PFSK-1 (cell line): ENCODE data around the gene RIPK4.

ENCODE experiments used
- FOXP2 ChIP-seq: optimal IDR thresholded peaks from 2 replicates; pipeline ENCODE3; 2011; ENCODE audit warnings: borderline replicate concordance, control low read depth, inconsistent platforms; ENCODE audit not compliant: insufficient read depth; ENCODE audit errors: extremely low read length, extremely low read depth
- POLR2AphosphoS5 ChIP-seq: IDR thresholded peaks from 2 replicates; pipeline ENCODE4 v1.6.1; 2012; ENCODE audit warnings: low read depth, mild to moderate bottlenecking, control low read depth, low read length, moderate library complexity
- SIN3A ChIP-seq: IDR thresholded peaks from 2 replicates; pipeline ENCODE4 v1.6.1; 2012; ENCODE audit warnings: mild to moderate bottlenecking, low read length, moderate library complexity, borderline replicate concordance; ENCODE audit not compliant: insufficient read depth
- TAF1 ChIP-seq: IDR thresholded peaks from 2 replicates; pipeline ENCODE4 v1.6.1; 2012; ENCODE audit warnings: low read length, control low read depth, borderline replicate concordance; ENCODE audit not compliant: insufficient read depth
- TF ChIP-seq, protein P1 (sequence below), 2 experiments: IDR thresholded peaks; 2 replicates each; pipeline versions ENCODE4 v1.6.1 to v1.8.0; 2011 to 2012; ENCODE audit warnings: low read depth in 2 of 2, low read length in 2 of 2, control low read depth in 1 of 2, inconsistent platforms in 1 of 2, mild to moderate bottlenecking in 1 of 2, moderate library complexity in 1 of 2; ENCODE audit not compliant: insufficient read depth in 1 of 2

The RIPK4 gene

DNA sequence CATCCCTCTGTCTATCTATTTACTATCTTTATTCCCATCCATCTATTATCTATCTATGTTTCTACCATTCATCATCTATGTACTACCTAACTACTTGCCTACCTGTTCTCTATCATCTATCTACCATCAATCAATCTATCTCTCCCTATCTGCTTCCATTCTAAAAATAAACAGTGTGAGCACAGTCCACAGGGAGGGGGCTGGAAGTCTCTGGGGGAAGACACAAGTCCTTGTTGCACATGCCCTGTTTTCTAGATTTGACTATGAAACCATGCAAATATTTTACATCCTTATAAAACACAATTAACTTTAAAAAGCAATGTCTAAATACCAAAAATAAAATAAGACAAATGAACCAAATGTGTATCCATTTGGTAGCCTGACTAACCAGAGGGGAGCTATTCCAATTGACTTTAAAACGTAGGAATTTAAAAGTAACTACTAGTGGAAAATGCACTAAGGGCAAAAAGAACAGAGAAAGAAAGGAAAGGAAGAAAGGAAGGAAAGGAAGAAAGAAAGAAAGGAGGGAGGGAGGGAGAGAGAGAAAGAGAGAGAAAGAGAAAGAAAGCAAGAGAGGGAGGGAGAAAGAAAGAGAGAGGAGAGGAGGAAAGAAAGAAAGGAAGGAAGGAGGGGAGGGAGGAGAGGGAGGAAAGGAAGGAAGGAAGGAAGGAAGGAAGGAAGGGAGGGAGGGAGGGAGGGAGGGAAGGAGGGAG is 13.6 kb upstream of the RIPK4 start:
- TF ChIP-seq POLR2AphosphoS5 (no peak), FOXP2 (no peak)

DNA sequence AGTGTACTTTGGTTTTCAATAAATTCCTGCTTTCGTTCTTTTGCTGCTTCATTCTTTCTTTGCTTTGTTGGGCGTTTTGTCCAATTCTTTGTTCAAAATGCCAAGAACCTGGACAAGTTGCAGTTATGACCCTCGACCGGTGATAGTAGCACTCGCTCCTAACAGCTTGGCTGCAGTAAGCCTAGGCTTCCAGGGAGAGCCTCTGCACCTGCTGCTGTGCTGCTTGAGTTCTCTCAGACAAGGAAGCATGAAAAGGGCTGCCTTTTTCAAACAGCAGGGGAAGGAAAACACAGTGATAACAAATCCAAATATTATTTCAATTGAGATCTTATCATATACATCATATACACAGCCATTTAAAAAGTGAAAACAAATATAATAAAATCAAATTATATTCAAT is 12.8 kb upstream of the RIPK4 start:
- TF ChIP-seq FOXP2, result no peak
- TF ChIP-seq POLR2AphosphoS5, result no peak
- TF ChIP-seq TAF1, result no peak
- no peak for TF ChIP-seq SIN3A
- TF ChIP-seq, protein P1, sequence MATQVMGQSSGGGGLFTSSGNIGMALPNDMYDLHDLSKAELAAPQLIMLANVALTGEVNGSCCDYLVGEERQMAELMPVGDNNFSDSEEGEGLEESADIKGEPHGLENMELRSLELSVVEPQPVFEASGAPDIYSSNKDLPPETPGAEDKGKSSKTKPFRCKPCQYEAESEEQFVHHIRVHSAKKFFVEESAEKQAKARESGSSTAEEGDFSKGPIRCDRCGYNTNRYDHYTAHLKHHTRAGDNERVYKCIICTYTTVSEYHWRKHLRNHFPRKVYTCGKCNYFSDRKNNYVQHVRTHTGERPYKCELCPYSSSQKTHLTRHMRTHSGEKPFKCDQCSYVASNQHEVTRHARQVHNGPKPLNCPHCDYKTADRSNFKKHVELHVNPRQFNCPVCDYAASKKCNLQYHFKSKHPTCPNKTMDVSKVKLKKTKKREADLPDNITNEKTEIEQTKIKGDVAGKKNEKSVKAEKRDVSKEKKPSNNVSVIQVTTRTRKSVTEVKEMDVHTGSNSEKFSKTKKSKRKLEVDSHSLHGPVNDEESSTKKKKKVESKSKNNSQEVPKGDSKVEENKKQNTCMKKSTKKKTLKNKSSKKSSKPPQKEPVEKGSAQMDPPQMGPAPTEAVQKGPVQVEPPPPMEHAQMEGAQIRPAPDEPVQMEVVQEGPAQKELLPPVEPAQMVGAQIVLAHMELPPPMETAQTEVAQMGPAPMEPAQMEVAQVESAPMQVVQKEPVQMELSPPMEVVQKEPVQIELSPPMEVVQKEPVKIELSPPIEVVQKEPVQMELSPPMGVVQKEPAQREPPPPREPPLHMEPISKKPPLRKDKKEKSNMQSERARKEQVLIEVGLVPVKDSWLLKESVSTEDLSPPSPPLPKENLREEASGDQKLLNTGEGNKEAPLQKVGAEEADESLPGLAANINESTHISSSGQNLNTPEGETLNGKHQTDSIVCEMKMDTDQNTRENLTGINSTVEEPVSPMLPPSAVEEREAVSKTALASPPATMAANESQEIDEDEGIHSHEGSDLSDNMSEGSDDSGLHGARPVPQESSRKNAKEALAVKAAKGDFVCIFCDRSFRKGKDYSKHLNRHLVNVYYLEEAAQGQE (IDR thresholded peaks at IDR 0.05; ENCODE audit: insufficient read depth in 1 of 2, low read depth in 2 of 2, low read length in 2 of 2), result no peak

DNA sequence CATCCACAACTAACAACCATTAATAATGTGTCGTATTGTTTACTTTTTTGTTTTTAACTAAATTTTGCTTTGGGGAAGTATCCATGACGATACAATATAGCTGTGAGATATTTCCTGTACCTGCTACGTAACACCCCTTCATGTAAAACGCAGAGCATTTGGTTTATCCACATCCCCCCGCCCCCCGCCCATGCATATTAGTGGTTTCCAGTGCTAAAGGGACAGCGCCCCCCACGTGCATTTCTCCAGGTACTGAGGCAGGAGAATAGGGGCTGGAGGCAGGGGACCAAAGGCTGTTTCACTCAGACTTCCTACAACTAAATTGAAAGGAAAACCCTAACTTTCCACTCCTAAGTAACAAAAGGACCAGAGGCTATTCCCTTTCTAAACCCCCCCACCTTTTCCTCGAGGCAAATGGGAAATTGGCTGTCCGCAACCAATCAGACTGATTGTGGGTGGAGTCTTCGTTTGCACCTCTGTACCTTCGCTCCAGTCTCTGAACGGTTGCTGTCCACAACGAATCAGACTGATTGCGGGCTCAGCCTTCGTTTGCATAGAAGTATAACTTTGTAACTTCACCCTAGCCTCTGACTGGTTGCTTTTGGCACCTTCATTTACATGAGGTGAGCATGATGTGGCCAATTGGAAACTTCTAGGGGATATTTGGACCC is 12.2 kb upstream of the RIPK4 start:
- TF ChIP-seq, protein P1 (IDR thresholded peaks at IDR 0.05; ENCODE audit: insufficient read depth in 1 of 2, low read depth in 2 of 2, low read length in 2 of 2), result no peak
- TF ChIP-seq TAF1 (no peak), SIN3A (no peak), POLR2AphosphoS5 (no peak), FOXP2 (no peak)

DNA sequence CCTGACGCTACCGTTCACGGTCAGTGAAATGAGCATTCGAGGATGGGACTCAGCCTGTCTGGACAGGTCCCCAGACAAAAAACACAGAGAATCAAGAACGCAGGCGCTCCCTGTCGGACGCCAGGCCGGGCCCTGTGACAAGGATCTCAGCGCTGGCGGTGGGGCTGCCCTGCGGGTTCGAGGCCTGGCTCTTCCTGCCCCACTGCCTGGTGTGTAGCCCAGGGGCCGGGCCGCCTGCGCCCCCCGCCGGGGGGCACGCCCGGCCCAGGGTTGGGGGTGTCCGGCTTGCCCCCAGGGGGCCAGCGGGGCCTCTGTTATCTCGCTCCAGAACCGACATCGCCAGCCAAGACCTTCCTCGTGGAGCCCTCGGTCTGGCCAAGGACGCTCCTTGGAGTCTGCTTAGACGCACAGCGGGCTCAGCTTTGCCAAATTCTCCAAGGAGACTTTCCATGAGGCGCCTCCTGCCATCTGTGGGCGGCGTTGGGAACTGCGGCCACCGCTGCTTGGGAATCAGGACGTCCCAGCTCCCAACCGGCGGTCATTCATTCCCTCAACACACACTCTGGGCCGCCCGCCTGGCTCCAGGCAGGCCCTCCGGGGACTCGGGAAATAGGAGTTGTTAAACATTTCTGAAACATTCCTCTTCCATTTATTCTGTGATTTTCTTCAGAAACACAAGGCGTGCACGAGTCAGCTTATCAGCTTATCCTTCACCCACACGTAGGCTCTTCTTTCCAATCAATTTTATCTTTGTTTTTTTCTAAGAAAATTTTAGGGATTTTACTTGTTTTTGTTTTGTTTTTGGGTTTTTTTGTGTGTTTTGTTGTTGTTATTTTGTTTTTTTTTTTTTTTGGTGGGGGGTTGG is 11.3 kb upstream of the RIPK4 start:
- no peak for TF ChIP-seq FOXP2
- TF ChIP-seq, protein P1 (IDR thresholded peaks at IDR 0.05; ENCODE audit: insufficient read depth in 1 of 2, low read depth in 2 of 2, low read length in 2 of 2), result no peak
- no peak for TF ChIP-seq TAF1
- TF ChIP-seq SIN3A, result no peak
- no peak for TF ChIP-seq POLR2AphosphoS5

DNA sequence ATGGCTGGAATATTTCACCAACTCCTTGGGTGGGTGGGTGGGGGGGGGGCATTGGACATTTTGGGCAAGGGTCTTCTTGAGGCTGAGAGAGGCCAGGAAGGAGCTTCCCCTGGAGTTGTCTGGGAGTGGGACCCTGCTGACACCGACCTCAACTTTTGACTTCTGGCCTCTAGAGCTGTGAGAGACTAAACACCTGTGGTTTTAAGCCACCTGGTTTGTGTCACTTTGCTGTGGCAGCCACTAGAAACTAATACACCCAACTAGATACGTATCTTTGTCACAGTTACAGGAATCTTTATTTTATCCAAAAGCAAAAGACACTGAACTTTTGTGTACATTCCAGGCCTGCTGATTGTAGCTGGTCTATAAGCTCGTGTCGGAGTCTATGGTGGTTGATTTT is 9.9 kb upstream of the RIPK4 start:
- TF ChIP-seq POLR2AphosphoS5, result no peak
- TF ChIP-seq, protein P1 (IDR thresholded peaks at IDR 0.05; ENCODE audit: insufficient read depth in 1 of 2, low read depth in 2 of 2, low read length in 2 of 2), result no peak
- TF ChIP-seq TAF1, result no peak
- TF ChIP-seq SIN3A, result no peak
- TF ChIP-seq FOXP2, result no peak
